Measurements from ENCODE around the gene CACTIN.
"Not testable (repeated sequence)": the region's sequence is repeated elsewhere in the genome, so short reads cannot be mapped to it uniquely, and the experiment has no call there.

The CACTIN gene

GRCh38 chr19:3645067-3645396, 18.4 kb upstream of the CACTIN start:
- no peak for DNase-seq

GRCh38 chr19:3644351-3645066, 17.9 kb upstream of the CACTIN start:
- no peak for DNase-seq

- no peak for DNase-seq
These were observed 17.2 kb upstream of the CACTIN start for GRCh38 chr19:3643674-3644313.

- DNase-seq, result no peak
These were observed 16.5 kb upstream of the CACTIN start for GRCh38 chr19:3642987-3643673.

- DNase-seq, result no peak
These were observed 15.7 kb upstream of the CACTIN start for GRCh38 chr19:3642296-3642695.

- no peak for DNase-seq
These were observed 15.1 kb upstream of the CACTIN start for GRCh38 chr19:3641515-3642269.

GRCh38 chr19:3639479-3639878, 12.9 kb upstream of the CACTIN start:
- no peak for DNase-seq

- DNase-seq, result no peak
These were observed 11.9 kb upstream of the CACTIN start for GRCh38 chr19:3638208-3639193.

- DNase-seq, result no peak
These were observed 11.0 kb upstream of the CACTIN start for GRCh38 chr19:3637621-3638020.

- no peak for DNase-seq
These were observed 10.4 kb upstream of the CACTIN start for GRCh38 chr19:3636962-3637361.

GRCh38 chr19:3636506-3636905, 9.9 kb upstream of the CACTIN start:
- DNase-seq, result no peak

- no peak for DNase-seq
These were observed 8.0 kb upstream of the CACTIN start for GRCh38 chr19:3634496-3635045.

GRCh38 chr19:3633559-3633988, 7.0 kb upstream of the CACTIN start:
- no peak for DNase-seq

- no peak for DNase-seq
These were observed 6.4 kb upstream of the CACTIN start for GRCh38 chr19:3632739-3633558.

- no peak for DNase-seq
These were observed 5.5 kb upstream of the CACTIN start for GRCh38 chr19:3632098-3632497.

- no peak for DNase-seq
These were observed 4.7 kb upstream of the CACTIN start for GRCh38 chr19:3631053-3631861.

GRCh38 chr19:3628766-3629165, 2.2 kb upstream of the CACTIN start:
- DNase-seq, result not testable (repeated sequence)

- DNase-seq, result no peak
These were observed 747 bp upstream of the CACTIN start for GRCh38 chr19:3627351-3627723.

GRCh38 chr19:3625996-3626472, 556 bp downstream of the CACTIN start:
- DNase-seq, result no peak

GRCh38 chr19:3623716-3624115, 2.9 kb downstream of the CACTIN start:
- DNase-seq, result no peak

All from SIG-M5 (cell line).